ENCODE measurements around the gene CHAC2. TPM values are rescaled to one million over a fixed set of nuclear protein-coding genes. Genes with fewer than 3 reads are reported as not detected.
A peak's percentile ranks its signal among the peaks of the same experiment; 100 is the strongest.

Gene CHAC2
- total and polyA plus RNA-seq, 12 donors: 0.85 to 18.6 (median 4.3) TPM

GRCh38 chr2:53740170-53740569 lies 27.4 kb upstream of the CHAC2 start:
- Histone ChIP-seq H3K4me3 (no peak overlapping the region), H3K4me1 (replicated peaks in 1 of 2) (no peaks in the 10 kb centered on the region), H3K36me3 (replicated peaks in 1 of 2) (no peaks in the 10 kb centered on the region), H3K9me3 (replicated peaks in 1 of 3) (no peaks in the 10 kb centered on the region), H3K27me3 (no peaks in the 10 kb centered on the region), H3K27ac (no peak overlapping the region)
- intact Hi-C loops (cut with DNase I): no loop called here
- TF ChIP-seq POLR2A (IDR thresholded peaks at IDR 0.05): no peak
- TF ChIP-seq CTCF (IDR thresholded peaks at IDR 0.05): peak in 5 of 6 experiments; percentile 12 to 48 (median 27)
- DNase-seq: no peak

- peaks cover 0 to 6% of the 10 kb centered on the region in 2 donors for H3K36me3 ChIP-seq (replicated peaks in 1 of 2)
- no peaks in the 10 kb centered on the region for H3K27me3 ChIP-seq
- no peak for DNase-seq
- TF ChIP-seq CTCF (IDR thresholded peaks at IDR 0.05): no peak
- no peak for TF ChIP-seq POLR2A (IDR thresholded peaks at IDR 0.05)
- WGBS, 4 donors: 82 to 90% (median 85%) methylated on average over 2 of the region's 2 CpGs
- H3K4me3 ChIP-seq: no peak overlapping the region
- no peaks in the 10 kb centered on the region for H3K4me1 ChIP-seq (replicated peaks in 1 of 2)
- intact Hi-C loops (cut with DNase I): no loop called here
- H3K27ac ChIP-seq: no peak overlapping the region
- H3K9me3 ChIP-seq (replicated peaks in 1 of 3): no peaks in the 10 kb centered on the region
Measured at GRCh38 chr2:53744395-53745065, 23.1 kb upstream of the CHAC2 start.

- 55 to 67% (median 65%) methylated on average over 4 of the region's 4 CpGs for WGBS, 4 donors
- no peak overlapping the region for H3K4me3 ChIP-seq
- no peak for TF ChIP-seq CTCF (IDR thresholded peaks at IDR 0.05)
- no peak for TF ChIP-seq POLR2A (IDR thresholded peaks at IDR 0.05)
- peaks cover 0 to 6% of the 10 kb centered on the region in 2 donors for H3K36me3 ChIP-seq (replicated peaks in 1 of 2)
- peaks cover 0 to 13% of the 10 kb centered on the region in 2 donors for H3K4me1 ChIP-seq (replicated peaks in 1 of 2)
- intact Hi-C loops (cut with DNase I): no loop called here
- no peaks in the 10 kb centered on the region for H3K9me3 ChIP-seq (replicated peaks in 1 of 3)
- DNase-seq: no peak
- no peaks in the 10 kb centered on the region for H3K27me3 ChIP-seq
- no peak overlapping the region for H3K27ac ChIP-seq
Measured at GRCh38 chr2:53750041-53750768, 17.4 kb upstream of the CHAC2 start.

GRCh38 chr2:53751728-53752127 lies 15.9 kb upstream of the CHAC2 start:
- Histone ChIP-seq H3K36me3 (replicated peaks in 1 of 2) (peaks cover 0 to 13% of the 10 kb centered on the region in 2 donors), H3K4me3 (no peak overlapping the region), H3K27ac (no peak overlapping the region), H3K27me3 (no peaks in the 10 kb centered on the region), H3K9me3 (replicated peaks in 1 of 3) (no peaks in the 10 kb centered on the region), H3K4me1 (replicated peaks in 1 of 2) (peaks cover 0 to 13% of the 10 kb centered on the region in 2 donors)
- intact Hi-C loops (cut with DNase I): no loop called here
- TF ChIP-seq POLR2A (IDR thresholded peaks at IDR 0.05) (no peak), CTCF (IDR thresholded peaks at IDR 0.05) (no peak)
- 38 to 70% (median 49%) methylated on average over 1 of the region's 1 CpG for WGBS, 4 donors
- DNase-seq: no peak
